Body of pancreas (tissue), 4 donors: ENCODE measurements around the gene SPATA33. TPM values are rescaled to one million over a fixed set of nuclear protein-coding genes. Genes with fewer than 3 reads are reported as not detected.

Experiments used
- ATAC-seq: fragments of 150-250 bp; one replicate; pipeline ENCODE4 v1.9.1; 2016
- DNase-seq, 4 donors: peaks; one replicate each; pipeline ENCODE4 v3.0.0-alpha.2; 2019
- H3K27ac ChIP-seq, 4 donors: fragments of 200-600 bp; sonication (generic); 1 replicate in 3 of 4; 2 replicates in 1 of 4; pipeline versions ENCODE4 v1.5.1 to v1.6.1; 2016 to 2019; ENCODE audit warnings: mild to moderate bottlenecking in 1 of 4, mixed read lengths in 1 of 4, moderate library complexity in 1 of 4
- H3K27me3 ChIP-seq, 2 donors: fragments of 200-600 bp; sonication (generic); one replicate each; pipeline ENCODE4 v1.6.0; 2016; ENCODE audit warnings: mild to moderate bottlenecking in 1 of 2
- H3K36me3 ChIP-seq, 2 donors: fragments of 200-600 bp; sonication (generic); replicated peaks in 1 of 2; 2 replicates each; pipeline ENCODE4 v1.5.1; 2016; ENCODE audit warnings: low read depth in 2 of 2; ENCODE audit not compliant: insufficient read depth in 1 of 2
- H3K4me1 ChIP-seq: fragments of 200-600 bp; sonication (generic); one replicate; pipeline ENCODE4 v1.6.0; 2016
- H3K4me3 ChIP-seq, 2 donors: fragments of 200-600 bp; sonication (generic); 1 replicate in 1 of 2; 2 replicates in 1 of 2; pipeline ENCODE4 v1.5.1; 2016 to 2019
- H3K9me3 ChIP-seq, 3 donors: fragments of 200-600 bp; sonication (generic); 1 replicate in 2 of 3; 2 replicates in 1 of 3; pipeline ENCODE4 v1.5.1; 2016
- POLR2A ChIP-seq, 3 donors: fragments of 450-650 bp; IDR thresholded peaks; one replicate each; pipeline ENCODE4 v1.6.1; 2016; ENCODE audit warnings: antibody characterized with exemption in 3 of 3, mild to moderate bottlenecking in 2 of 3
- WGBS, 2 donors: methylation state at CpG; one replicate each; pipeline ENCODE4 v1.1.5; 2017; 5-methylcytosine and 5-hydroxymethylcytosine counted together
- intact Hi-C: fragments of 100-400 bp; cut with DNase I; formaldehyde crosslinking; loops from one replicate; pipeline ENCODE4 v1.15.1; 2023
- total RNA-seq, 2 donors: library from RNA; depleted of rRNA; stranded (reverse); fragments of >200 nt; gene quantifications; one replicate each; pipeline ENCODE4 v1.1.0, GENCODE V29; 2016
- TF ChIP-seq, protein P1 (sequence below), 7 experiments: fragments of 450-650 bp in 4 of 7; fragments of 200-600 bp in 3 of 7; sonication (generic) in 3 of 7; IDR thresholded peaks; one replicate each; pipeline ENCODE4 v1.5.1; 2016 to 2019; ENCODE audit warnings: antibody characterized with exemption in 7 of 7

Gene SPATA33
- total RNA-seq, 2 donors from 2014 or later: 3.6 to 7.9 TPM

DNA sequence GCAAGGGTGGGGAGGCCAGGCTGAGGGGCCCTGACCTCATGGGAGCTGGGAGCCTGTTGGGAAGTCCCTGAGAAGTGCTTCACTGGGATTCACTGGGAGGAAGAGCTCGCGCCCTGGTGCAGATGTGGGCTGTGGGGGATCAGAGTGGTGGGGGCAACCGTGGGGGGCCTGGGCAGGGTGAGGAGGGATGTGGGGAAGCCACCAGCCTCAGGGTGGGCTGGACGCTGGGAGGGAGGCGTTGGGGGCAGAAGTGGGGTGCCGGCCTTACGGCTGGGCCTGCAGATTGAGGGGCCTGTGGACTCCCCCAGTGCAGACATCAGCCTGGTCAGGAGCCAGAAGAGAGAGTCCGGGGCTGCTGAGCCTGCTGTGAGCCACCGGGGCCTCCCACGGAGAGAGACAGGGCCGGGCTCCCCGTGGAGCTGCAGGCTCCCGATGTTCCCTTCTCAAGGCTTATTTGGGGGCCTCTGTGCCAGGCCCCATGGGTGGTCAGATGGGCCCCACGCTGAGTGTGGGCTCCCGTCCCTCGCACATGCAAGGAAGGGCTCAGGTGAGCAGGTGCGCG is 36.4 kb upstream of the SPATA33 start:
- intact Hi-C loops: no loop called here
- no peak for TF ChIP-seq POLR2A (IDR thresholded peaks at IDR 0.05)
- TF ChIP-seq, protein P1, sequence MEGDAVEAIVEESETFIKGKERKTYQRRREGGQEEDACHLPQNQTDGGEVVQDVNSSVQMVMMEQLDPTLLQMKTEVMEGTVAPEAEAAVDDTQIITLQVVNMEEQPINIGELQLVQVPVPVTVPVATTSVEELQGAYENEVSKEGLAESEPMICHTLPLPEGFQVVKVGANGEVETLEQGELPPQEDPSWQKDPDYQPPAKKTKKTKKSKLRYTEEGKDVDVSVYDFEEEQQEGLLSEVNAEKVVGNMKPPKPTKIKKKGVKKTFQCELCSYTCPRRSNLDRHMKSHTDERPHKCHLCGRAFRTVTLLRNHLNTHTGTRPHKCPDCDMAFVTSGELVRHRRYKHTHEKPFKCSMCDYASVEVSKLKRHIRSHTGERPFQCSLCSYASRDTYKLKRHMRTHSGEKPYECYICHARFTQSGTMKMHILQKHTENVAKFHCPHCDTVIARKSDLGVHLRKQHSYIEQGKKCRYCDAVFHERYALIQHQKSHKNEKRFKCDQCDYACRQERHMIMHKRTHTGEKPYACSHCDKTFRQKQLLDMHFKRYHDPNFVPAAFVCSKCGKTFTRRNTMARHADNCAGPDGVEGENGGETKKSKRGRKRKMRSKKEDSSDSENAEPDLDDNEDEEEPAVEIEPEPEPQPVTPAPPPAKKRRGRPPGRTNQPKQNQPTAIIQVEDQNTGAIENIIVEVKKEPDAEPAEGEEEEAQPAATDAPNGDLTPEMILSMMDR (IDR thresholded peaks at IDR 0.05): no peak
- Histone ChIP-seq H3K36me3 (no peaks in the 10 kb centered on the region), H3K9me3 (no peaks in the 10 kb centered on the region), H3K27me3 (no peaks in the 10 kb centered on the region), H3K27ac (no peak overlapping the region), H3K4me1 (no peaks in the 10 kb centered on the region), H3K4me3 (no peak overlapping the region)
- DNase-seq (no peak), ATAC-seq (no peak)
- 80 to 81% methylated on average over 2 to 5 of the region's 18 CpGs for WGBS, 2 donors

DNA sequence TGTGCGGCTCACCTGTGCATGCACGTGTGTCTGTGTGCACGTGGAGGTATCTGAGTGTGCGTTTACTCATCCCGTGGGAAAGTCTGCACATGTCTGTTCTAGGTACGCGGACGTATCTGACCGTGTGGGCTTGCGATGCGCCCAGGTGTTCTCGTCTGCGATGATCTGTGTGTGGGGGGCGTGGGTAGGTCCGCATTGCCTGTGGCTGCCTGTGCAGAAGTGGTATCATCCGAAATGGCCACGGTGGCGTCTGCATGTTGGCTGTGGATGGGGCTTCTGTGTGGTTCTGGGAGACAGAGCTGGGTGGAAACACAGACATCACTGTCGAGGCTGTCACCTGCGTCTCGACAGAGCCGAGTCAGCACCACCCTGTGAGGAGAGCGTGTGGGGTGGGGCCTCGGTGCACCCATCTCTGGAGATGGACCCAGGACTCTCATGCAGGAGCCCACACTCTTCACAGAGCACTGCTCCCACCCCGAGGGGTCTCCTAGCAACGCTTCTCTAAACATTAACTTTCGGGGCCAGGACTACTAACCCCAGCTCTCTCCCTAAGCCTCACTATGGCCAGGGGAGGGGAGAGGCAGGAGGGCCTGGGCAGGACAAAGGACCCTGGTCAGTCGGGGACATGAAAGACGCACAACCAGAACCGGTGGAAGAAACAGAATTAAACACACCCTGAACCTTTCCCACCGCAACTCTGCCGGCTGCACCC is 35.8 kb upstream of the SPATA33 start:
- ATAC-seq (no peak), DNase-seq (no peak)
- H3K27me3 ChIP-seq: no peaks in the 10 kb centered on the region
- no peaks in the 10 kb centered on the region for H3K36me3 ChIP-seq
- TF ChIP-seq, protein P1 (IDR thresholded peaks at IDR 0.05): no peak
- TF ChIP-seq POLR2A (IDR thresholded peaks at IDR 0.05): no peak
- H3K27ac ChIP-seq: no peak overlapping the region
- no peak overlapping the region for H3K4me3 ChIP-seq
- H3K4me1 ChIP-seq: no peaks in the 10 kb centered on the region
- intact Hi-C loops: no loop called here
- 61 to 93% methylated on average over 6 to 29 of the region's 32 CpGs for WGBS, 2 donors
- no peaks in the 10 kb centered on the region for H3K9me3 ChIP-seq

DNA sequence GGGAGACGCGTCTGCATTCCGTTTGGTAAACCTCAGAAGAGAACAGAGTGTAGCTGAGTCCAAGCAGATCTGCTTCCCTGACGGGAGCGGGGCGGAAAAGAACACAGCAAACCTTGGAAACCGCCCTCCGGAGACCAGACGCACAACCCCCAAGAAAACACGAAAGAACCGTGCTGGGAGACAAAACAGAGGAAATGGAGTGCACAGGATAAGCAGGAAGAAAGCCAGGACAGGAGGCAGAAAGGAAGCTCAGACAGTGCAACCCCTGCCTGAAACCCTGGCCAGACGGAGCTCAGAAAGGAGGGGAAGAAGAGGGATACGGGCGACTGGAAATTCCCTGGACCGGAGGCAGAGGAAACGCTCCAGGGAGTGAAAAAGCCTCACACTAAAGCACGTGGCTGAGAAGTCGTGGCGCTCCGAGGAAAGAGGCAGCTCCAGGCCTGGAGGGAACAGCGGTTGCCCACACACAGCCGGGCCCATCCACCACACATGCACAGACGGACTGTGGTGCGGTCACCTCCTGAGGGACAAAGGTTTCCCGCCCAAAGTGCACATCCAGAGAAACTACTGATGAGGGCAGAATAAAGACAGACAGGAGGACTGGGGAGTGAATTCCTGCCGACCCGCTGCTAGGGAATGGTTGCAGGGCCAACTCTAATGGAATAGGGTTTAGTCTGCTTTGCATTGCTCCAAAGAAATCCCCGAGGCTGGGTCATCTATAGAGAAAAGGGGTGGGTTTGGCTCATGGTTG is 34.0 kb upstream of the SPATA33 start:
- DNase-seq: no peak
- Histone ChIP-seq H3K4me1 (no peaks in the 10 kb centered on the region), H3K9me3 (no peaks in the 10 kb centered on the region), H3K36me3 (no peaks in the 10 kb centered on the region), H3K27me3 (no peaks in the 10 kb centered on the region), H3K4me3 (no peak overlapping the region), H3K27ac (peak overlapping the region in 1 of 4 donors; percentile 28)
- intact Hi-C loops: no loop called here
- TF ChIP-seq, protein P1 (IDR thresholded peaks at IDR 0.05): no peak
- no peak for TF ChIP-seq POLR2A (IDR thresholded peaks at IDR 0.05)
- 68 to 69% methylated on average over 27 to 28 of the region's 28 CpGs for WGBS, 2 donors
- ATAC-seq: no peak

DNA sequence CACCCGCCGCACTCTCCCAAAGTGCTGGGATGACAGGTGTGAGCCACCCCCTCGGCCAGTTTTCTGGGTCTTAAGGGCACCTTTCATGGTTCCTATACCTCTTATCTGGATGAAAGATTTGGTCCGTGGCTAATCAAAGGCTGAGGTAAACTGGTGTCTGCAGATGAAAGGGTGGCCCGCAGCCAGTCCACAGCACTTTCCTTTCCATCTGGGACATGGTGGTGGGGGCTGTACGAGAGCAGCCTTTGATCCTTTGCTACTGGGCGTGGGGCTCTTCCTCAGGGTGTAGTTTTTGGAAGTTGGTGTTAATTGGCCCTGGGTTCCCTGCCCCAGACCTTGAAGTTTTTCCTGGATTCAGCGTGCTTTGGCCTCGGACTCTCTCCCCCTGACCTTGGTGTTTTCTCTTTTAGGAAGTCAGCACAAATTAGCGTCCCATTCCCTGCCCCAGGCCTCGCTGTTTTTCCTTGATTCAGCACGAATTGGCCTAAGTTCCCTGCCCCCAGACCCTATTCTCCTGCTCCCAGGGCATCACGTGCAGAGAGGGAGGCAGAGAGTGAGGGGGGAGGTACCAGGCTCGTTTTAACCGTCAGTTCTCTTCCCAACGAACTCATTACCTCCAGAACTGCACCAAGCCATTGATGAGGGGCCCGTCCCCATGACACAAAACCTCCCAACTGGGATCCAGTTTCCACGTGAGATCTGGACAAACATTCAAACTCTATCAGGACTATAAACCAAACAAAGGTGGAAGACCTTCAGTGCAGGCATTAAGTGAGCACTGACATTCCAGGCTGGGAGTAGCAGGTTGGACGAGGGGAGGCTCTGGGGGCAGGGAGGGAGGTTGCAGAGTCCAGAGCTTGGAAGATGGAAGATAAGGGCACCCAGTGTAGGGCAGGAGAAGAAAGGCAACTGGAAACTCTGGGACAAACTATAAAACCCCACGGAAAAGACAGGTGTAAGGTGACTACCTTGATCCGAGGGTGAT is 32.6 kb upstream of the SPATA33 start:
- H3K27ac ChIP-seq: no peak overlapping the region
- H3K36me3 ChIP-seq: no peaks in the 10 kb centered on the region
- no peak overlapping the region for H3K4me3 ChIP-seq
- no peak for ATAC-seq
- WGBS, 2 donors: 55 to 61% methylated on average over 17 to 21 of the region's 21 CpGs
- H3K27me3 ChIP-seq: no peaks in the 10 kb centered on the region
- H3K9me3 ChIP-seq: no peaks in the 10 kb centered on the region
- no peak for TF ChIP-seq POLR2A (IDR thresholded peaks at IDR 0.05)
- TF ChIP-seq, protein P1 (IDR thresholded peaks at IDR 0.05): no peak
- intact Hi-C loops: no loop called here
- DNase-seq: no peak
- H3K4me1 ChIP-seq: no peaks in the 10 kb centered on the region
